C4-2B (cell line): ENCODE measurements around the gene MTMR12.

Experiments
- CTCF ChIP-seq: fragments of 450-650 bp; conservative IDR thresholded peaks from 2 replicates; pipeline ENCODE4 v1.5.1; 2017; ENCODE audit warnings: mild to moderate bottlenecking
- ZFX ChIP-seq: fragments of 450-650 bp; IDR thresholded peaks from 2 replicates; pipeline ENCODE4 v1.6.1; 2017

GRCh38 chr5:32342656-32343055, 29.9 kb upstream of the MTMR12 start:
- TF ChIP-seq CTCF: no peak
- TF ChIP-seq ZFX: no peak
